ENCODE results near the gene DLG5. TPM values are rescaled to one million over a fixed set of nuclear protein-coding genes. Genes with fewer than 3 reads are reported as not detected.

DLG5 gene
- total and polyA plus RNA-seq, 10 of the 15 experiments (the other 5 are each of a cell fraction or from before 2014, with no cell fraction given), result 0.18 to 6.6 (median 2.7) TPM

DNA sequence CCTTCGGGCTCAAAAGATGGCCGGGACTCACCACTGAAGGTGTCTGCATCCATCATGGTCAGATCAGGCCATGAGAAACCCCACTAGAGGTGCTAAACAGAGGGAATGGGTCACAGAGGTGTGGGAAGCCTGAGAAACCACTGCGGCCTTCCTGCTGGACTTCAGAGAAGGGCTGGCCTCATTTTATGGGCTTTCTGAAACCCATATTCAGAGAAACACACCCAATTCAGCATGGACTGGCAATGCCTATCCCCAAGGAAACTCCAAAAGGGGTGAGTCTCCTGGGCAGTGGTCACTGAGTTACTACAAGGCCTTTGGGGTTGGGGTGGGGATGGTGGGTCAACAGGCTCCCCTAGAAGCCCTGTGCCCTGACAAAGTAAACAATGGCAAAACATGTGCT lies 58.0 kb downstream of the DLG5 start:
- RAD21 ChIA-PET (ENCODE audit: unreplicated experiment), result no interaction called here
- Histone ChIP-seq H3K36me3 (ENCODE audit: control insufficient read depth in 2 of 2, insufficient read depth in 2 of 2, low read length in 1 of 2) (no peaks in the 10 kb centered on the region; a peak in 2 of 4 replicates), H3K9ac (ENCODE audit: control insufficient read depth, insufficient read depth, low read length) (no peak overlapping the region), H3K79me2 (ENCODE audit: control insufficient read depth, insufficient read depth, low read length) (no peaks in the 10 kb centered on the region; the same call in 1 of the 2 replicates), H3K27ac (ENCODE audit: control insufficient read depth, insufficient read depth) (no peak overlapping the region), H3K27me3 (replicated peaks in 1 of 2; ENCODE audit: control insufficient read depth in 2 of 2, insufficient read depth in 2 of 2, low read length in 1 of 2) (no peaks in the 10 kb centered on the region), H3K4me2 (ENCODE audit: control insufficient read depth, insufficient read depth) (no peak overlapping the region), H3K9me3 (replicated peaks; ENCODE audit: control insufficient read depth, insufficient read depth, low read length) (no peaks in the 10 kb centered on the region), H2AFZ (ENCODE audit: control insufficient read depth, low read depth, low read length) (no peak overlapping the region), H4K20me1 (ENCODE audit: control insufficient read depth, insufficient read depth) (no peaks in the 10 kb centered on the region), H3K4me1 (ENCODE audit: control insufficient read depth, insufficient read depth, low read length) (peaks cover 4% of the 10 kb centered on the region), H3K4me3 (no peak overlapping the region)
- DNase-seq (ENCODE audit: low read depth, low spot score), result no peak
- SMC1A ChIA-PET (ENCODE audit: uncharacterized antibody, unreplicated experiment), result no interaction called here
- TF ChIP-seq JUNB (IDR thresholded peaks at IDR 0.05) (no peak), TBL1XR1 (IDR thresholded peaks at IDR 0.05; ENCODE audit: low read depth, low read length) (no peak), POLR2AphosphoS5 (IDR thresholded peaks at IDR 0.05; ENCODE audit: low read length) (no peak), SMAD1 (IDR thresholded peaks at IDR 0.05; ENCODE audit: low read depth, partially characterized antibody) (no peak), SMAD5 (IDR thresholded peaks at IDR 0.05; ENCODE audit: low read depth) (no peak), STAT1 (conservative IDR thresholded peaks at IDR 0.05) (no peak), RB1 (IDR thresholded peaks at IDR 0.05; ENCODE audit: borderline replicate concordance) (no peak), CBX5 (IDR thresholded peaks at IDR 0.05; ENCODE audit: low read depth) (no peak), RCOR1 (conservative IDR thresholded peaks at IDR 0.05; ENCODE audit: low read depth, low read length) (no peak), ZSCAN29 (IDR thresholded peaks at IDR 0.05) (no peak), NFIC (IDR thresholded peaks at IDR 0.05; ENCODE audit: low read depth, low read length) (no peak), TAF1 (IDR thresholded peaks at IDR 0.05; ENCODE audit: borderline replicate concordance, low read depth, low read length) (no peak), CHD4 (IDR thresholded peaks at IDR 0.05) (no peak)
- TF ChIP-seq, protein P1, sequence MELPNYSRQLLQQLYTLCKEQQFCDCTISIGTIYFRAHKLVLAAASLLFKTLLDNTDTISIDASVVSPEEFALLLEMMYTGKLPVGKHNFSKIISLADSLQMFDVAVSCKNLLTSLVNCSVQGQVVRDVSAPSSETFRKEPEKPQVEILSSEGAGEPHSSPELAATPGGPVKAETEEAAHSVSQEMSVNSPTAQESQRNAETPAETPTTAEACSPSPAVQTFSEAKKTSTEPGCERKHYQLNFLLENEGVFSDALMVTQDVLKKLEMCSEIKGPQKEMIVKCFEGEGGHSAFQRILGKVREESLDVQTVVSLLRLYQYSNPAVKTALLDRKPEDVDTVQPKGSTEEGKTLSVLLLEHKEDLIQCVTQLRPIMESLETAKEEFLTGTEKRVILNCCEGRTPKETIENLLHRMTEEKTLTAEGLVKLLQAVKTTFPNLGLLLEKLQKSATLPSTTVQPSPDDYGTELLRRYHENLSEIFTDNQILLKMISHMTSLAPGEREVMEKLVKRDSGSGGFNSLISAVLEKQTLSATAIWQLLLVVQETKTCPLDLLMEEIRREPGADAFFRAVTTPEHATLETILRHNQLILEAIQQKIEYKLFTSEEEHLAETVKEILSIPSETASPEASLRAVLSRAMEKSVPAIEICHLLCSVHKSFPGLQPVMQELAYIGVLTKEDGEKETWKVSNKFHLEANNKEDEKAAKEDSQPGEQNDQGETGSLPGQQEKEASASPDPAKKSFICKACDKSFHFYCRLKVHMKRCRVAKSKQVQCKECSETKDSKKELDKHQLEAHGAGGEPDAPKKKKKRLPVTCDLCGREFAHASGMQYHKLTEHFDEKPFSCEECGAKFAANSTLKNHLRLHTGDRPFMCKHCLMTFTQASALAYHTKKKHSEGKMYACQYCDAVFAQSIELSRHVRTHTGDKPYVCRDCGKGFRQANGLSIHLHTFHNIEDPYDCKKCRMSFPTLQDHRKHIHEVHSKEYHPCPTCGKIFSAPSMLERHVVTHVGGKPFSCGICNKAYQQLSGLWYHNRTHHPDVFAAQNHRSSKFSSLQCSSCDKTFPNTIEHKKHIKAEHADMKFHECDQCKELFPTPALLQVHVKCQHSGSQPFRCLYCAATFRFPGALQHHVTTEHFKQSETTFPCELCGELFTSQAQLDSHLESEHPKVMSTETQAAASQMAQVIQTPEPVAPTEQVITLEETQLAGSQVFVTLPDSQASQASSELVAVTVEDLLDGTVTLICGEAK (IDR thresholded peaks at IDR 0.05; ENCODE audit: borderline replicate concordance), result no peak
- in situ Hi-C loops (cut with MboI), result no loop called here
- 57% methylated on average over 3 of the region's 3 CpGs for WGBS (ENCODE audit: insufficient coverage, insufficient replicate concordance, low lambda C conversion rate, missing lambda C conversion rate)
- CTCF ChIA-PET, result no interaction called here
- ATAC-seq, result no peak
- POLR2A ChIA-PET, result no interaction called here
- FAIRE-seq, result no peak
- intact Hi-C loops (cut with micrococcal nuclease; ENCODE audit: unreplicated experiment), result no loop called here
- BruUV-seq (replicated peaks), result no TSS peak
